Breast epithelium (tissue), 3 donors: ENCODE results near the gene CTCF.

ENCODE experiments used
- CTCF ChIP-seq, 3 donors: fragments of 450-650 bp; IDR thresholded peaks; one replicate each; pipeline ENCODE4 v1.5.1; 2016 to 2017; ENCODE audit warnings: antibody characterized with exemption in 3 of 3, mild to moderate bottlenecking in 3 of 3, moderate library complexity in 3 of 3
- POLR2AphosphoS5 ChIP-seq, 3 donors: sonication (generic); formaldehyde crosslinking; IDR thresholded peaks; one replicate each; pipeline ENCODE4 v1.6.1; 2017; ENCODE audit warnings: antibody characterized with exemption in 3 of 3

GRCh38 chr16:67673712-67674580, 111.6 kb downstream of the CTCF start:
- TF ChIP-seq POLR2AphosphoS5 (IDR thresholded peaks at IDR 0.05) (peak; percentile 62 to 66 (median 63)), CTCF (IDR thresholded peaks at IDR 0.05) (no peak)
